ENCODE measurements around the gene TBL1X.
"Not testable (repeated sequence)": the region's sequence is repeated elsewhere in the genome, so short reads cannot be mapped to it uniquely, and the experiment has no call there.

Gene TBL1X

DNA sequence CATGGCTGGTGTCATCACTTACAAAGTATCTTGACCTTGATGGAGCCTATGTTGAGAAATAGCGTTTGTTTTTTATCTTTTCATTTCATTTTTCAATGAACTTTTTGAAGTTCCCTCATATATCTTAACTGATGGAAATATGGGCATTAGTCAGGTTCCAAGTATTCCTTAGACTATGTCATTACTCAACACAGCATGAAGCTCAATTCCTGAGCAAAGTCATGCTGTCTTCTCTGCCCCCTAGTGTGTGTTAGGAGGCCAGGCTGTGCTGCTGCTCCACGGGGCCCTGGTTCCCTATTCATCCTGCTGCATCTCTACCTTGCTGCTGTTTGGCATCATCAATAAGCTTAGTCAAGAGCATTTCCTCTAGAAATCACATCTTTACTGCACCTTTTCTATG lies 259.9 kb downstream of the TBL1X start:
- DNase-seq, result no peak

DNA sequence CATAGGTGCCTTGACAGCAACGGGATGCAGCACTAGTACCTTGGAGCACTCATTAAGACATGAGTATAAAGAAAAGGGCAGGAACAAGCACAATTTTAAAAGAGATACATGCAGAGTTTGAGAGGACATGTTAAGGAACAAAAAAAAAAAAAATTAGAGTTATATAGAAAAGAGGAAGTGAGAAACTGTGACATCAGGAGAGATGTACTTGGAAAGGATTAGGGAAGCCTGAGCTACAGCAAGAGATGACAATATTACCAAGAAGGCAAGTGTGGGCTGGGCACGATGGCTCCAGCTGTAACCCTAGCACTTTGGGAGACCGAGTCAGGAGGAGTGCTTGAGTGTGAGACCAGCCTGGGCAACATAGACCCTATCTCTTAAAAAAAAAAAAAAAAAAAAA lies 263.4 kb downstream of the TBL1X start:
- DNase-seq, result no peak

DNA sequence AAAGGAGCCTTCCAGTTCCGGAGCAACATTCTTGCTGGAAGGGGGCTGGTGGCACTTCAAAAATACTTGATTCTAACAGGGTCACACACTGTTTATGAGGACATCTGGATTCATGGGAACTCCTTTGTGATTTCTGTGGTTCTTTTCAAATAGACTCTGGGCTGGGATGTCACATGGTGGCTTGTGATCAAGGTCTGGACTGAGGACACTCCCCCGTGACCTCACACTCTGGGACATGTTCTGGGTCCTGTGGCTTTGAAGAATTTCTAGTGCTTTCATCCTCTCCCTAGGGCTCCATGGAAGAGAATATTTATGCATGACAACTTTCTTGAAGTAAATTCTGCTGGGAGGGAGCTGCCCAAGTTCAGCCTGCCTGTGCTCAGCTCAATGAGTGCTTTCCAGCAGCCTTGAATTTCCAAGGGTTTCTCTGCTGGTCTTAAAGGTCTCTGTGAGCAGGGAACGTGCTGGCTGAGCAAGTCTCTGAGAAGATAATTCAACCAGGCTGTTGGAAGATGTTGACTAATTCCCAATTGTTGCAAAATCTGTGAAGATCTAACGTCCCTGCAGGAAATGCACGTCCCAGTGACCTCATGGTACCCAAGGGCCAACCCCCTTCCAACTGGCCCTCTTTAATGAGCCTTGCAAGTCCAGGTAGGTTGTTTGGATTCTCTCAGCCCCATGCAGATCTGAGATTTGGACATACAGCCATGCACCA lies 264.5 kb downstream of the TBL1X start:
- DNase-seq, result no peak

DNA sequence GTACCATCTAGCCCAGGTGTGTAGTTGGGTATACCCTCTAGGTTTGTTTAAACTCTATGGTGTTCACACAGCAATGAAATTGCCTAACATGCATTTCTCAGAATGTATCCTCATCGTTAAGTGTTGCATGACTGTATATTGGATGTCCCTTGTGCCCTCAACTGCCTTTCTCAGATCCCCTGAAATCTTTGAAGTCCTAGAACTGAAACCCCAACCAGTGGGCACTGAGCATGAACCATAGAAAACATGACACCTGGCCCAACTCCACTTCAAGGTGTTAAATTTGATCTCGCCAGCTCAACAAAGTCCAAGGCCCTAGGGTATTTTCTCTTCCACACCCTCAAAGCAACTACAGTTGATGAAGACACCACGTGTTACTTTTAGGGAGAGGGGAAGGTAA lies 265.2 kb downstream of the TBL1X start:
- DNase-seq, result no peak

DNA sequence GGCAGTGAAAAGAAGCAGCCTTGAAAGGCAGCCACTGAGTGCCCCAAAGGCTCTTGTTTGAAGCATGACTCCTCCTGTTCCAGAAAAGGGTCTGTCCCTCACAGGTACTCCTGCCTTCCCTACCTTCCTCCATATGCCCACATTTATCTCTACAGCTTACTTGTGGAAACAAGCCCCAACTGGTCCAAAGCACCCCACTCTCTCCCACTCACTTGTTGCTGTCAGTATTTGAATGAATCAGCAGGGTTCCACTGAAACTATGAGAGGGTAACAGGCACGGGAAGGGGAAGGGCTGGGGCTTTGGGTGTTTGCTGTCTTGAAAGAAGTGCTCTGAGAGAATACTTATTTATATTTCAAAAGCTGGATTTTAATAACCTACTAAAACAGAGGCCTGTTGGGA lies 265.9 kb downstream of the TBL1X start:
- DNase-seq, result no peak

DNA sequence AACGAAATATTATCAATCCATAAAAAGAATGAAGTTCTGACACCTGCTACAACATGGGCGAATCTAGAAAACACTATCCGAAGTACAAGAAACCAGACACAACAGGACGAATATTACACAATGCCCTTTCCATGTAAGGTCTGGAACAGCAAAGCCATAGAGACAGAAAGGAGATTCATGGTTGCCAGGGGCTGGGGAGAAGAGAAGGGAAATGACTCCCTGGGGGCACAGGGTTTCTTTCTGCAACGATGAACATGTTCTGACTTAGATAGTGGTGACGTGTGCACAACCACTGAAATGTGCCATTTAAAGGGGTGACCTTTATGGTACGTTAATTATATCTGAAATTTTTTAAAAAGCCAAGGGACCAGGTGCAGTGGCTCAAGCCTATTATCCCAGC lies 272.5 kb downstream of the TBL1X start:
- no peak for DNase-seq

DNA sequence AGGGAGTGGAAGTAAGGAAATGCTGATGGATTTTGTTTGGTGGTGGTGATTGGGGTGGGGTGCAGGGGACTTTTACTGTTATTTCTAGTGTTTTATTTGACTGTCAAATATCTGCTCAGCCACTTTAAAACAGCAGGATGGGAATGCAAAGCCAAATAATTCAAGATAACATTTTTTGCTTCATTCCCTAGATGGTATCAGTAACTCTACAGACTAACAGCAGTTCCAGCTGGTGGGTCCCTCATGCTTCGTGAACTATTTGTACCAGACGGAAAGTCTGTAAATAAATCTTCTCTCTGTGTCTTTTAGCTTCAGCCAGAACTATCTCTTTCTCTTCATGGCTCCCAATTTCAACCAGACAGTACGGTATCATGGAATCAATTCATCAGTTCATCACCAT lies 273.3 kb downstream of the TBL1X start:
- DNase-seq, result no peak

DNA sequence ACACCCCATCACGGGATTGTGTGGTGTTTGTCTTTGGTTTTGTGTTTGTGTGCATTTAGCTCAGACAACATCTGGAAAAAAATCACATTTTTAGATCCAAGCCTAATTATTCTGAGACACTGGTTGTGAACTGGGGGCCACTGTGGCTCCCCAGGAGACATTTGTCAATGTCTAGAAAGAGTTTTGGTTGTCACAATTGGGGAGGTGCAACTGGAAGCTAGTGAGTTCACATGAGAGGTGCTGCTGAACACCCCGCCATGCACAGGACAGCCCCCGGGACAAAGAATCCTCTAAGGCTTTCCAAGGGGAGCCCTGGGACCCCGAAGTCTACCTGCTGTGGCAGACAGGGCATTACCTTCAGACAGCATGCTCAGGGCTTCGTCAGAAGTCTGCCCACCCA lies 274.3 kb downstream of the TBL1X start:
- DNase-seq, result no peak

DNA sequence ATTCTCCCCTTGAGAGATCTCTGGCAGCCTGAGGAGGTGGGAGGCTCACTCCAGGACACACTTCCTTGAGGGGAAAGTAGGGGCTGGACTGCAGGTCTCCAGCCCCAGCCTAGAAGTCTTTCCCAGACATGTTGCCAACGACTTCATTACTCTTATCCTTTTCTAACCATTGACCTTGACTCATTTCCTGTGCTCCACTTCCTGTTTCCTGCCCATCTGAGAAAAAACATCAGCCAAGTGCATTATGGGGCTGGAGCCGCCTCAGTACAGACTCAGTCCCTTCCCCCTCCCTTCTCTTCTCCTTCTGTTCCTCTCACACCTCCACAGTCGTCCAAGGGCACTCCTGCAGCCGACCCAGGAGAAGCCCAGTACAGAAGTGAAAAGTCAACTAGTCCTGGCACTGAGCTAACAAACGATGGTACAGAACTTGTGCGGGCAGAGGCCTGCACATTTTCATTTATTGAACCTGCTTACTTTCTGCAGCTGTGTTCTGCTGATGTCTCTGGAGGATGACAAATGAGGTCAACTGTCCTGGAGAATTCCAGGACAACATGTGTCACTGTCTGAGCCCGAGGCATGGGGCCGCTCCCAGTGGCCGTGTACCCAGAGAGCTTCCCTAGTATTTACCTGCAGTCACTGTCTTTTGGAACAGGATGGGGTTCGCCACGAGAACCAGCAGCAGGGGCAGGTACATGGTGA lies 280.7 kb downstream of the TBL1X start:
- DNase-seq, result no peak

DNA sequence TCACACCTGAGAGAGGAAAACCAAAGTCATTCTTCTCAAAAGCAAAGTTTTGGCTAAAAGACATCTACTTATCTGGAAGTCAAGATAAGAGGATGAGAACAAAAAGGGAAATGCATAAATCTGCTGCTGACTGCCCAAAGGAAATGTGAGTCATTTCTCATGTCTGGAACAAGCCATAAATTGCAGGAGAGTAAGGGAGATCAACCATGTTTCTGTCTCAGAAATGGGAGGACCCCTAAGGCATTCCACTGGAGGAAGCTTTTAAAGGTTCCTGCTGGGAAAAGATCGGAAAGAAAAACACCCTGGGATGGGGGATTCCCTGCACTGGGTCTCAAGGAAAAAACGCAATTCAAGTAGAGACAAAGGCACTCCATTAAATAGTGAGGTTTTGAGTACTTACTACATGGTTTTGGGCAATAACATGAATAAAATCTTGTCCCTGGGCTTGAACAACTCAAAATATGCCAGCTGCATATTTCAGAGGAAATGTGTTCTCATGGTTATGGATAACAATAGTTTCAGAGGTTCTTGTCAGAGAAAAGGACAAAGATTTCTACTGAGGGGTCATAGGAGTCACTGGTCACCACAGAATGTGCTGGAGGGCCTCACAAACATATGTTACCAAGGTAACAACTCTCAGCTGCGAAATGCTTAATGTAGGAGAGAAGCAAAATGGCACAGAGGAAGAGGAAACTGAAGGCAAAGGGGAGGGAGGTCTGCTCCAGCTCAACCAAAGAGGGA lies 281.5 kb downstream of the TBL1X start:
- DNase-seq, result no peak

DNA sequence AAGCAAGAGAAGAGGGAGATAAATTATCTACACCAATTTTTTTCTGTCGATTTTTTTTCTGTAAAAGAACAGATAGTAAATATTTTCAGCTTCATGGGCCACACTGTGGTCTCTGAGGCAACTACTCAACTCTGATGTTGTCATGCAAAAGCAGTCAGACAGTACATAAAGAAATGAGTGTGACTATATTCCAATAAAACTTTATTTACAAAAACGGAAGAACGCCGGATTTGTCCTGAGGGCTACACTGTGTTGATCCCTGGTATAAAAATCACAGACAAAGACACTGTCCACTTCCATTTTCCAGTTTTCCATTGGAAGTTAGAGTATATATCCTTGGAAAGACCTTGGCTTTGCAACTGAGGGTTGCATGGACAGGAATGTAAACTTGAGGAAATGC lies 282.8 kb downstream of the TBL1X start:
- no peak for DNase-seq

DNA sequence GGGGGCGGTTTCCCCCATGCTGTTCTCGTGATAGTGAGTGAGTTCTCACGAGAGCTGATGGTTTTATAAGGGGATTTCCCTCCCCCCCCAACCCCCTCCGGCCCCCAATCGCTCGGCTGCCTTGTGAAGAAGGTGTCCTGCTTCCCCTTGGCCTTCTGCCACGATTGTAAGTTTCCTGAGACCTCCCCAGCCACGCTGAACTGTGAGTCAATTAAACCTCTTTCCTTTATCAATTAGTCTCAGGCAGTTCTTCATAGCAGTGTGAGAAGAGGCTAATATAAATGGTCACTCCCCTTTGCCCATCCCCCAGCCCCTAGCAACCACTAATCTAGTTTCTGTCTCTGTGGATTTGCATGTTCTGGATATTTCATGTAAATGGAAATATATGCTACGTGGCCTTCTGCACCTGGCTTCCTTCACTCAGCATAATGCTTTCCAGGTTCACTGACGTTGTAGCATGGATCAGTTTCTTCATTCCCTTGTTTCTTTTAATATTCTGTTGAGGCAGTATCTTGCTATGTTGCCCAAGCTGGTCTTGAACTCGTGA lies 284.4 kb downstream of the TBL1X start:
- DNase-seq, result no peak

DNA sequence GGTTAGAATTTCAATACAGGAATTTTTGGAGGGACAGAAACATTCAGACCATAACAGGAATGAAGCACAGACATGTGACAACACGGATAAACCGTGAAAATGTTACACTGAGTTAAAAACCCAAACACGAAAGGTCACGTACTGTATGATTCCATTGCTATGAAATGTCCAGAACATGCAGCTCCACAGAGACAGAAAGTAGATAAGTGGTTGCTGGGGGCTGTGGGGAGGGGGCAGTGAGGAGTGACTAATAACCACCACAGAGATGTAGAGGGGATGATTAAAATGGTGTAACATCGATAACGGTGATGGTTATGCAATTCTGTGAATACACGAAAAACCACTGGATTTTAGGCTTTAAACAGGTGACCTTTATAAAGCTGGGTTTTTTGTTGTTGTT lies 292.5 kb downstream of the TBL1X start:
- DNase-seq, result no peak

DNA sequence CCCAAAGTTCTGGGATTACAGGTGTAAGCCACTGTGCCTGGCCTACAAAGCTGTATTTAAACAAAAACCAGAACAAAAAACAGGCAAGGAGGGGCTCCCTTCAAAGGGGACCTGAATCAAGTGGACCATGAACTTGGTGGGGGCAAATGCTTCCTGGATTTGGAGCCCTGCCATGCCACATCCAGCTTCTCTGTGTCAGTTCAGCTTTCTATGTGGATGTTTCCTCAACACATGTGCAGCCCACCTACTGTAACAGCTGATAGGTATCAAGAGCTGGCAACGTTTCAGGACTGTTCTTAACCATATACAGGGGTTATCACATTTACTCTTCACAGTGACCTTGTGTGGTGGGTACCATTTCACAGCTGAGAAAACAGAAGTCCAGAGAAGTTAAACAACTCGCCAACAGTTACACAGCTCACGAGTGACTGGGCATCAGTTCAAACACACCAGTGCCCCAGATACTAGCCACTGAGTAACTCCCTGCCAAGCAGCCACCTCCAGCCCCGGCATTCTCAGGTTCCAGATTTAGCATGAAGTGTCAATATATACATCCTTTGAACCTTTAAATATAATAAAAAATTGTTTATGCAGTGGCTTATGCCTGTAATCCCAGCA lies 293.3 kb downstream of the TBL1X start:
- DNase-seq, result no peak

DNA sequence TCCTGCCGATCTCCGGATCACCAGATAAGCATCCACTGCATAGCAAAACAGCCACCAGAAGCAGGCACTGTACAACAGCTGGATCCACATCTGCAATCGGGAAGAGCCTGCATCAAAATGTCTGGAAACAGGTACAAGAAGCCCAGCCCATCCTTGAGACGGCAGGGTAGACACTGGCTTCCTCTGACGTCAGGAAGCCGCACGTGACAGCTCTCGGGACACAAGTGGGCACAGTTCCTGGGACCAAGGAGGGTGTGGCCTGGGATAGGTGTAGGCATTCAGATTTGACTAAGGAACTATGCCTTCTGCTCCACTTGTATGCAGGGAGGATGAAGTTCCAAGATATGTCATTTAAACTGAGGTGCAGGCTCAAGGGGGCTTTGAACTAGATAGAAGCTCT lies 294.5 kb downstream of the TBL1X start:
- no peak for DNase-seq

DNA sequence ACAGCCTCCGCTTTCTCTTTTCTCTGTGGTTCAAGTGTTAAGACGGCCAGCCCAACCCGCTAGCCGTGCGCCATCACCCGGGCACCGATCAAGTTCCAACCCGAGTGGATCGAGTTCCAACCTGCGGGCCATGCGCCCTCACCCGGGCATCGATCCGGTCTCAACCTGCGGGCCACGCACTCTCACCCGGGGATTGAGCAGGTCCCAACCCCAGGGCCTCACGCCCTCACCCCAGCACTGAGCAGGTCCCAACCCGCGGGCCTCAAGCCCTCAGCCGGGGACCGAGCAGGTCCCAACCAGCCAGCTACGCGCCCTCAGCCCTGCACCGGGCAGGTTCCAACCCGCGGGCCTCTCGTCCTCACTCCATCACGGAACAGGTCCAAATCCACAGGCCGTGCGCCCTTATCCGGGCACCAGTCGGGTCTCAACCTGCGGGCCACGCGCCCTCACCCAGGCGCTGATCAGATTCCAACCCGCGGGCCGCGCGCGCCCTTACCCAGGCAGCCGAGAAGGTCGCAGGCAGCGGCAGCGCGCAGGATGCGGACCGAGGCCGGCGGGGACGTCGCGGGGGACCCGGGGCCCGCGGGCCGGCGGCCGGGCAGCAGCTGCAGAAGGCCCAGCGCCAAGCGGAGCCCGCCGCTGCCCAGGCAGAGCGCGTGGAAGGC lies 300.3 kb downstream of the TBL1X start:
- DNase-seq, result no peak

DNA sequence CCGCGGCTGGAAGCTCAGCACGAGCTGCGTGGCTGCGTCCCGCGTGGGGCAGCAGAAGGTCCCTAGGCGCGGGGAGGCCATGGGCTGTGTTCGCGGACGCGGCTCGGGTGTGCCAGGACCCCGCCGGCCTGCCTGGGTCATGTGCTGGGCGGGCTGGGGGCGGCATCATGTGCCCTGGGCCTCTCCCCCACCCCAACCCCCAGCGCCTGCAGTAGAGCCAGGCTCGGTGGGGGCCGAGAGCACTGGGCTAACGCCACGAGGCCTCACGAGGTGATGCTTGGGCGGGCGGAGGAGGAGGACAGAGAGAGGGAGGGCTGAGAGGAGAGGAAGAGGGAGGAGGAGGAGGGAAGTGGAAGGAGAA lies 300.9 kb downstream of the TBL1X start, which contains the start of gene GPR143:
TSS of gene GPR143 (minus strand) at position 111 of the 361 bp plus-strand sequence. CDS start at position 81, 30 bp downstream.
- no peak for DNase-seq

DNA sequence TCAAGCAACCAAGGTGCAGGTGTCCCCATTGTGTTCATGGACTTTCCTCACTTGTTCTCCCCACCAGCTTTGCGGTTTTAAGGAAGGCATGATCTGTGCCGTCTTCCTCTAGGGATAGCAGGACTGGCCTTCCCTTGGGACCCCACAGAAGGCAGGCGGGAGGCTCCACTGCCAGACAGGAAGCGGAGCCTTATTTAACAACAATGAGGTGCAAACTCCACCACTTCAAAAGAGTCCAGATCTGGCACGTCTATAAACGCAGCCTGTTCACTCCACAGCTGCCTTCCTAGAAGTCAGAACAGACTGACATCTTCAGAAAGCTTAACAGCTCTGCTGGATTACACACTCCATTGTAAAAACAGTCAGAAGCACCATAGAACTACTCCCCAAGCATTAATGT lies 302.5 kb downstream of the TBL1X start:
- DNase-seq, result no peak

DNA sequence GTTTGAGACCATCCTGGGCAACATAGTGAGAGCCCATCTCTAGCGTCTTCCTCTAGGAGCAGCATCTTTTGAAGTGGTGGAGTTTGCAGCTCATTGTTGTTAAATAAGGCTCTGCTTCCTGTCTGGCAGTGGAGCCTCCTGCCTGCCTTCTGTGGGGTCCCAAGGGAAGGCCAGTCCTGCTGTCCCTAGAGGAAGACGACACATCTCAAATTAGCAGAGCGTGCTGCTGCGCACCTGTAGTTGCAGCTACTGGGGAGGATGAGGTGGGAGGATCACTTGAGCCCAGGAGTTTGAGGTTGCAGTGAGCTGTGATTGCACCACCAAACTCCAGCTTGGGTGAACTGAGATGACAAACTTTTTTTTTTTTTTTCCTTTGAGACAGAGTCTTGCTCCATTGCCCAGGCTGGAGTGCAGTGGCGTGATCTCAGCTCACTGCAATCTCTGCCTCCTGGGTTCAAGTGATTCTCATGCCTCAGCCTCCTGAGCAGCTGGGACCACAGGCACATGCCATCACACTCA lies 303.5 kb downstream of the TBL1X start:
- not testable (repeated sequence) for DNase-seq

DNA sequence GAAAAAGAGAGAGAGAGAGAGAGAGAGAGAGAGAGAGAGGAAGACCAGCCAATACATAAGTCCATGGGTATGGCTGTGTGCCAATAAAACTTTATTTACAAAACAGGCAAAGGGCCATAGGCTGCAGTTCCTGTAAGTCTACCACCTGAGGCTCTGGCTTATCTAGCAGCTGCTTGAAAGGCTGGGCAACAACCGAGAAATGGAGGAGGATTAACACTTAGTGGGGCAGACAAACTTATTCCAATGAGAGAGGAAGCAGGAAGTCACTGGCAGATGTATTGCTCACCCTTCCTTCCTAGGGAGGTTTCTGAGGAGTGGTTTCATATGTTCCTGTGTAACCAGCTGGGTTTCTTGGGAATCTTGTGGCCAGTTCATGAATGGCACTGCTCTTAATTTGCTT lies 305.5 kb downstream of the TBL1X start:
- DNase-seq, result no peak

DNA sequence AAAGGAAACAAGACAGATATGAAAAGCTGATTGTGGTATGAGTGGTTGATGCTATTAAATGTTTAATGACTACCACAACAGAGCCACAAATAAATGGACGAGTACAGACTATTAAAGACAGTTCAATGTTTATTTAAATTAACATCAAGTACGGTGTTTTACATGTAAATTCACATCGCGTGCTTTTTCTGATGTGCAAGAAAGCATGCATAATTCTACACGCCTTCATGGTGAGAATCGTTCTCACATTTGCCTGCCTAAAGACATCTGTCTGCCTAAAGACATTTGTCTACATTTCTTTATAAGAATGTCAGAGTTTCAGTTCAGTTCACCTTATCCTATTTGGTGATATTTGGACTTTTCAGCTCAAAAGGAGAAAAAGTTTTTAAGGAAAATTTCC lies 308.1 kb downstream of the TBL1X start:
- DNase-seq, result no peak

DNA sequence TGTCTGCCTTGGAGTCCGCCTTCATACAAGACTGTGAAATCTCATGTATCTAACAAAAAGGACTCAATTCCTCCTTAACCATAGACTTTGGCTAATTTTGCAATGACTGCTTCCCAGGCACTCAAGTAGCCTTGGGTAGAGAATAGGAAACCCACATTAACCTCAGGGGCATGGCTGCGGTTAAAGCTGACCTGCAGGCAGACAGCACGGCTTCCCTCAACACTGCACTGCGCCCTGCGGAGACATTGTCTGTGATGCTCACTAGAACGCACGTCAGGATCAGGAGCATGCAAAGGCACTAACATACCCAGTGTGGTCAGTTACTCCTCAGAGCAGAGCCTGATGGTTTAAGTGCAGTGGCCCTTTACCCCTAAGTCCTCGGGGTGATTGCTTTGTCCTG lies 311.1 kb downstream of the TBL1X start:
- no peak for DNase-seq

Data from effector CD4-positive, alpha-beta T cell (primary cell).